Kidney capillary endothelial cell (primary cell): ENCODE data around the gene OGDHL.

Experiments used
- DNase-seq: peaks from one replicate; pipeline ENCODE4 v3.0.0-alpha.2; 2018; ENCODE audit warnings: low spot score

Gene OGDHL

GRCh38 chr10:49689882-49690510, 72.1 kb downstream of the OGDHL start:
- DNase-seq, result no peak

DNA sequence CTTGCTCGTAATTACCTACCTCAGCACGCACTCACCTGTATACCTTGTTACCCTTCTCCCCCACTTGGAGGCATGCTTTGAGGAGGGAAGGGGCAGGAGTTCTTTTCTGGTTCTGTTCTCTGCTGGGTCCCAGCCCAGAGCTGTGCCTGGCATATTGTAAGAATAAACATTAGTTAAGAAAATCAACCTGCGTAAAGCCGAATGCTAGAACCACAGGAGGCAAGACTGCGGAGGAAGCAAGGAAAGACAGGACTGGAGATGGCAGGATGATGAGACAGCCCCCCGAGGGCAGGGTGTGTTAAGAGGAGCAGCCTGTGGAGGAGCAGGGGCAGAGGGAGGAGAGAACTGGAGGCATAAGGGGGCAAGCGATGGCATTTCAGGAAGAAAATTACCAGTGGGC, 73.2 kb downstream of the OGDHL start:
- no peak for DNase-seq

- DNase-seq, result no peak
Observed at GRCh38 chr10:49688261-49688846, 73.8 kb downstream of the OGDHL start.

GRCh38 chr10:49686651-49687050, 75.5 kb downstream of the OGDHL start:
- no peak for DNase-seq
